Fibroblast of lung (primary cell): Measurements from ENCODE around the gene POLE3.

Source experiments
- EZH2 ChIP-seq: IDR thresholded peaks from 2 replicates; pipeline ENCODE4 v1.5.1; 2012; ENCODE audit warnings: low read length, control low read depth, mild to moderate bottlenecking; ENCODE audit errors: missing control alignments
- TF ChIP-seq, protein P1 (sequence below), 2 donors: IDR thresholded peaks in 1 of 2; conservative IDR thresholded peaks in 1 of 2; 1 replicate in 1 of 2; 2 replicates in 1 of 2; pipeline ENCODE4 v1.5.1; 2011 to 2012; ENCODE audit warnings: low read length in 2 of 2, control low read depth in 1 of 2, inconsistent platforms in 1 of 2, low read depth in 1 of 2, mild to moderate bottlenecking in 1 of 2

DNA sequence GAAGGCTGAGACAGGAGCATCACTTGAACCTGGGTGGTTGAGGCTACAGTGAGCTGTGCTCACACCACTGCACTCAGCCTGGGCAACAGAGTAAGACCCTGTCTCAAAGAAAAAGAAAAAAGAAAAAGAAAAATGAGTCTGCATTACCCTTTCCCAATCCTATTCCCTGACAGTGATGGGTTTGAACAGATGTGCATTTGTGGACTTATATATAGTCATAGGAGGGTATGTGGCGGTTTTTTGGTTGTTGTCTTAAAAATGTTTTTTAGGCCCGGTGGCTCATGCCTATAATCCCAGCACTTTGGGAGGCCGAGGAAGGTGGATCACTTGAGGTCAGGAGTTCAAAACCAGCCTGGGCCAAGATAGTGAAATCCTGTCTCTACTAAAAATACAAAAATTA lies 47.1 kb downstream of the POLE3 start:
- TF ChIP-seq, protein P1, sequence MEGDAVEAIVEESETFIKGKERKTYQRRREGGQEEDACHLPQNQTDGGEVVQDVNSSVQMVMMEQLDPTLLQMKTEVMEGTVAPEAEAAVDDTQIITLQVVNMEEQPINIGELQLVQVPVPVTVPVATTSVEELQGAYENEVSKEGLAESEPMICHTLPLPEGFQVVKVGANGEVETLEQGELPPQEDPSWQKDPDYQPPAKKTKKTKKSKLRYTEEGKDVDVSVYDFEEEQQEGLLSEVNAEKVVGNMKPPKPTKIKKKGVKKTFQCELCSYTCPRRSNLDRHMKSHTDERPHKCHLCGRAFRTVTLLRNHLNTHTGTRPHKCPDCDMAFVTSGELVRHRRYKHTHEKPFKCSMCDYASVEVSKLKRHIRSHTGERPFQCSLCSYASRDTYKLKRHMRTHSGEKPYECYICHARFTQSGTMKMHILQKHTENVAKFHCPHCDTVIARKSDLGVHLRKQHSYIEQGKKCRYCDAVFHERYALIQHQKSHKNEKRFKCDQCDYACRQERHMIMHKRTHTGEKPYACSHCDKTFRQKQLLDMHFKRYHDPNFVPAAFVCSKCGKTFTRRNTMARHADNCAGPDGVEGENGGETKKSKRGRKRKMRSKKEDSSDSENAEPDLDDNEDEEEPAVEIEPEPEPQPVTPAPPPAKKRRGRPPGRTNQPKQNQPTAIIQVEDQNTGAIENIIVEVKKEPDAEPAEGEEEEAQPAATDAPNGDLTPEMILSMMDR (conservative IDR thresholded peaks at IDR 0.05 in 1 of 2, IDR thresholded peaks at IDR 0.05 in 1 of 2; ENCODE audit: low read depth in 1 of 2, low read length in 2 of 2), result no peak
- TF ChIP-seq EZH2, result no peak
